ENCODE measurements around the gene TRIM65.

DNA sequence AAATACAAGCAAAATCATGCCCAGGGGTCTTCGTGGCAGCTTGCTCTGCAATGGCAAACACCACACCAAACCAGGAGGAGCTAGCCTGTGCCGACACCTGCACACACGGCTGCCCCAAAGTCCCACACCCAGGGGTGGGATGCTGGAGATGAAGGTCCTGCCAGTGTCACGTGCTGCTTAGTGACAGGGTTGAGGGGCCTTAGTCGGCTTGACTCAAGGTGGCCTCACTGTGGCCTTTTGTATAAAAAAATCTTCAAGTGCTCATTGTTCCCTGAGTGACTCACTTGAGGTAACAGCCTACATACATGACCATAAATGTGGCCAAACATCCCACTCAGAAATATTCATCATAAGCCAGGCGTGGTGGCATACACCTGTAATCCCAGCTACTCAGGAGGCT is 7.3 kb downstream of the TRIM65 start:
- TF ChIP-seq, protein P1, sequence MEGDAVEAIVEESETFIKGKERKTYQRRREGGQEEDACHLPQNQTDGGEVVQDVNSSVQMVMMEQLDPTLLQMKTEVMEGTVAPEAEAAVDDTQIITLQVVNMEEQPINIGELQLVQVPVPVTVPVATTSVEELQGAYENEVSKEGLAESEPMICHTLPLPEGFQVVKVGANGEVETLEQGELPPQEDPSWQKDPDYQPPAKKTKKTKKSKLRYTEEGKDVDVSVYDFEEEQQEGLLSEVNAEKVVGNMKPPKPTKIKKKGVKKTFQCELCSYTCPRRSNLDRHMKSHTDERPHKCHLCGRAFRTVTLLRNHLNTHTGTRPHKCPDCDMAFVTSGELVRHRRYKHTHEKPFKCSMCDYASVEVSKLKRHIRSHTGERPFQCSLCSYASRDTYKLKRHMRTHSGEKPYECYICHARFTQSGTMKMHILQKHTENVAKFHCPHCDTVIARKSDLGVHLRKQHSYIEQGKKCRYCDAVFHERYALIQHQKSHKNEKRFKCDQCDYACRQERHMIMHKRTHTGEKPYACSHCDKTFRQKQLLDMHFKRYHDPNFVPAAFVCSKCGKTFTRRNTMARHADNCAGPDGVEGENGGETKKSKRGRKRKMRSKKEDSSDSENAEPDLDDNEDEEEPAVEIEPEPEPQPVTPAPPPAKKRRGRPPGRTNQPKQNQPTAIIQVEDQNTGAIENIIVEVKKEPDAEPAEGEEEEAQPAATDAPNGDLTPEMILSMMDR (IDR thresholded peaks at IDR 0.05): no peak
- no peak for TF ChIP-seq POLR2A (IDR thresholded peaks at IDR 0.05)
